DMS 273 treated with DMSO at 0.1 percent for 48 hours (cell line): ENCODE data around the gene SAP130.

ENCODE experiments used
- DNase-seq: peaks from one replicate; lab custom pipeline; 2025; lab: John Stamatoyannopoulos, UW

Gene SAP130

DNA sequence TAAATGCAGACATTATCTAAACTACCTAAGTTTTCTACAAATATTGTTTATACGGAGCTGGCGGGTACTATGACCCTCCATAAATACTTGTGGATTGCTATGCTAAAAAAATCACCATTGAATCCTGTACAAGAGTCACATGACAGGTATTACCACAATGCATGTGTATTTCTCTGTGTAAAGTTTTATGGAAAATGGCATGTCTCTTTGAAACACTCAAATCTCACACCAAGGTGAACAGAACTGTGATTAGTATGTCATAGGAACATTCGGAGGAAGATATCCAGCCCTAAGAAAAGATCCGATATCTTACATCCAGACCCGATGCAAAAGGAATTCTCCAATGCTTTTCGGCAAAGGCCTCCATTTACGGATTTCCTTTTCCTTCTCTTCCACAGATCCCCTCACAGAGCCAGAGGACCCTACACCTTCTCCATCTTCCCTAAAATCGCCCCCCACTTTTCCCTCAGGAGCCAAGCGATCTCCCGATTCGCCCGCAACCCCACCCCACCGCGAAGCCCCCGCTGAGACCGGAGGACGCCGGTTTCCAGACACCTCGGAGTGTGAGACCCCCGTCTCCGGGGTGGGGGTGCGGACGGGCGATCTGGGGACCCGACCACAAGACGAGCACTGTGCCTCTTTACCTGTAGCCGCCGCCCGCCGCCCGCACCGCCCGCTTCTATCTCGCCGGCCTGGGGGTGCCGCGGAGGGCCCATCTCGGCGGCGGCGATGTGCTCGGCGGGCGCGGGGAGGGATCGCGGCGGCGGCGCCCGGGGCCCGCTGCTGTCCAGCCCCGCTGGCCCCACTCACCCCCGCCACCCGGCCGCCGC, 1.2 kb downstream of the SAP130 start:
- no peak for DNase-seq

DNA sequence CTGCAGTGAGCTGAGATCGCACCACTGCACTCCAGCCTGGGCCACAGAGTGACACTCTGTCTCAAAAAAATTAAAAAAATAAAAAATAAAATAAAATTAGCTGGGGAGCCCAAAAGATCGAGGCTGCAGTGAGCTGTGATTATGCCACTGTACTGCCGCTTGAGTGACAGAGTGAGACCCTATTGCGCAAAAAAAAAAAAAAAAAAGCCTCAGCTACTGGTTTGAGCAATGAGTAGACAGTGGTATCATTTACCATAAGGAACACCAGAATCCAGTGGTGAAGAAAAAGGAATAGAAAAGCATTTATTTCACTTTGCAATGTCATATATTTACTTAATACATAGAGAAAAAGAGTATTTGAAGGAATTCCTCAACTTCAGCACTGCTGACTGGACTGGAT, 3.0 kb downstream of the SAP130 start:
- DNase-seq: no peak

- no peak for DNase-seq
These were observed 10.3 kb downstream of the SAP130 start for GRCh38 chr2:128017561-128017960.

DNA sequence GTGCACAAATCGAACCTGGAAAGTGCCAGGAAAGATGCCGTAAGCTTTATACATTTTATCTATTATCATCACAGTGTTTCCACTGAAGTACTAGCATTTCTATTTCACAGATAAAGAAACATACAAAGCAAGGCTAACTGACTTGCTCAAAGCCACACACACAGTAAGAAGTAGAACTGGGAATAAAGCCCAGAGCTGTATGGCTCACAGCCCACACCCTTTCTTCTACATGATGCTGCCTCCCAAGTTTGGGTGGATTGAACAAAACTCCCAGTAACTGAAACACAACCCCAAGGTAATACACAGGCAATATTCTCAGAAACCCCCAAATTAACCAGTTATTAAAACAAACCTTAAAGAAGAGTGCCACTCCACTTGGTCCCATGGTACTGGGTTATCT, 11.2 kb downstream of the SAP130 start:
- no peak for DNase-seq

DNA sequence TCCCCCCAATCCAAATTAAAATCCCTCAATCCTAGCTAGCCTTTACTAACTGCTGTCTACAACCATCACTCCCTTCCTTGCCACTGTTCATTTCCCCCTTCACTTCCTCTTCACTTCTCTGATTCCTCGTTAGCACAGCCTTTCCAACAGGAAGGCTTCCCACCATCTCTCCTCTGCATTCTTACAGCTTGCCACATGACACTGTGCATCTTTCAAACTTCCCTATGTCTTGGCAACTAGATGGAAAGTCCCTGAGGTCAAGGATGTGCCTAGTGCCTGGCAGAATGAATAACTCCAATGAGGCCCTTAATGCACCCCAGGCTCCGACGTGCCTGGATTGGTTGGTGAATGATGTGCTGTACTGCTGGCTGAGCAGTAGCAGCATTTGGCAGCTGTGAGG, 15.2 kb downstream of the SAP130 start:
- DNase-seq: no peak

DNA sequence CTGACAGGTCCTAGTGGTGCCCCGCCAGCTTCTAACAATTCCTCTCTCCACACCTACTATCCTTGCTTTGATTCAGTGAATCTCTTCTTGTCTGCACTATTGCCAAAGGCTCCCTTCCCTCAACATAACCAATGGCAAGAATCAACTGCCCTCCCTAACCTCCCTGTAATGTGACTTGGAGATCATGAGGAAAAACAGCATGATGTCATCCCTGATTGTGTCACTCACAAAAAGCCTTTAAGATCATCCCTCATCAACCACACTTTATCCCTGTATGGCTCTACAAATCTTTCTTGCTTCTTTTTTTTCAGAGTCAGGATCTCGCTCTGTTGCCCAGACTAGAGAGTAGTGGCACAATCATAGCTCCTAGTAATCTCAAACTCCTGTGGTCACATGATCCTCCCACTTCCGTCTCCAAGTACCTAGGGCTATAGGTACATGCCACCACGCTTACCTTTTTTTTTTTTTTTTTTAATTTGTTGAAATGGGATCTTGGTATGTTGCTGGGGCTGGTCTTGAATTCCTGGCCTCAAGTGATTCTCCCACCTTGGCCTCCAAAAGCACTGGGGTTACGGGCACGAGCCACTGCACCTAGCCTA, 19.7 kb downstream of the SAP130 start:
- no peak for DNase-seq

DNA sequence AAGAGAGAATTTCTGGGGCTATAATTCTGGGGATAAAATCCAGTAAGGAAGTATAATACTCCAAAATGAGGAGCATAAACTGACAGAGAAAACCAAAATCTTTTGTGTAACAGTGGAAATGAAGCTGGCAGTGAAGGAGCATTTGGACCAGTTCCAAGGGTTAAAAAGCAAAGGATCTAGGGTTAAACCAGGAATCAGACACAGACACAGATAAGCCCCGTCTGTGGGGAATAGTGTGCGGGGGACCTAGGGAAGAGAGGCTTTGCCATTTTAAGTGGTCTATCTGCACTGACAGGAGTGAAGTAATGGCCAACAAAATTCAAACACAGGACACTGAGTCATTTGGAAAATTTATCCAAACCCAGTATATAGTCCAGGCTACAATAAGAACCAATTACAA, 23.4 kb downstream of the SAP130 start:
- no peak for DNase-seq

DNA sequence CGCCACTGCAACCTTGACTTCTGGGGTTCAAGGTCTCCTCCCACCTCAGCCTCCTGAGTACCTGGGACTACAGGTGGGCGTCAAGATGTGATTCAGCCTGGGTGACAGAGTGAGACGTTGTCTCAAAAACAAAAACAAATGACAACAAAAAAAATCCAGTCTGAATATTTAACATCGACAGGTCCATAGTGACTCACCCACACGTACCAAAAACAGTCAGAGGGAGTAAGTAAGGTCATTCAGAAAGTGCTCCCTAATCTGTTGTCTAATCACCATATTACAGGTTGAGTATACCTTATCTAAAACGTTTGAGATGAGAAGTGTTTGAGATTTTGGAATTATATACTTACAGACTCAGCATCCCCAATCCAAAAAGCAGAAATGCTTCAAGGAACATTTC, 24.4 kb downstream of the SAP130 start:
- no peak for DNase-seq

DNA sequence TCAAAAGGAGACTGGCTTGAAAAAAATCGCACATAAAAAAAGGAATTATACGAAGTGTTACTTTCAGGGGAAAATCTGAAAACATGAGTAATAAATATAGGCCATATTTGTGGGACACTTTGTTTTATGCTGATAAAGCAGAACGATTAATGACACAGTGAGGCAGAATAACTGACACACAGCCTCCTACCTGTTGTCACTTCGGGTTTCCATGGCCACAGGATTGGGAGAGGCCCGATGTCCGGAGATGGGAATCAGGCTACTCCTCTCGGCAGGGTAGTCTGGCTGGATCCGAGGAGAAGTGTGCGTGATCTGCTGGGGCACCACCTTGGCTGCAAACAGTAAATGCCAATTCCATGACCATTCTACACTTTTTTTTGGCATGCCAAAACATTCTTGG, 31.7 kb downstream of the SAP130 start:
- DNase-seq: no peak

DNA sequence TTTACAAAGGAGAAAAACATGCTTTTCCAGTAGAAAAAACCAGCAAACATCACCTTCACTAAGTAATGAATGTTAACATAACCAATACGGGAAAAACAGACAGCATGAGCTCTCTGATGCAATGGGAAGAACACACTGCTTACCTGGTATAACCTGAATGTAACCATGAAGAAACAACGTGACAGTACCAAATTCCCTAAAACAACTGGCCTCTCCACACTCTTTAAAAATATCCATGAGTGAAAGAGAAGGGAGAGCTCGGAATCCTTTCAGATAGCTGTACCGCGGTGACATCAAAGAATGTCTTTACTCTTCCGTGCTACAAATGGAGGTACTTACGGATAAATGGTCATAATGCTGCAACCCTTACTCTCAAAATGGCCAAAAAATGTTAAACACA, 32.1 kb downstream of the SAP130 start:
- DNase-seq: no peak

DNA sequence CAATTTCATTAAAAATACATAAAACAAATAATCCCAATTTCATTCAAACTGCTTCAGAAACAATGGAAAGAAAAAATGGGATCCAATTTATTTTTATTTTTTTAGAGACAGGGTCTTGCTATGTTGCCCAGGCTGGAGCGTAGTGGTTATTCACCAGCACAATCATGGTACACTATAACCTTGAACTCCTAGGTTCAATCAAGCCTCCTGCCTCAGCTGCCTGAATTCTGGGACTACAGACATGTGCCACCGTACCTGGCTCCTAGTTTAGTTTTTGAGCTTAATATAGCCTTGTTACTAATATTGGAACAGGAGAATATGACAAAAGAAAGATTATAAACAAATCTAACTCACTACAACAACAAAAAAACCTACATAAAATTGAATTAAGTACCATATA, 34.2 kb downstream of the SAP130 start:
- no peak for DNase-seq

DNA sequence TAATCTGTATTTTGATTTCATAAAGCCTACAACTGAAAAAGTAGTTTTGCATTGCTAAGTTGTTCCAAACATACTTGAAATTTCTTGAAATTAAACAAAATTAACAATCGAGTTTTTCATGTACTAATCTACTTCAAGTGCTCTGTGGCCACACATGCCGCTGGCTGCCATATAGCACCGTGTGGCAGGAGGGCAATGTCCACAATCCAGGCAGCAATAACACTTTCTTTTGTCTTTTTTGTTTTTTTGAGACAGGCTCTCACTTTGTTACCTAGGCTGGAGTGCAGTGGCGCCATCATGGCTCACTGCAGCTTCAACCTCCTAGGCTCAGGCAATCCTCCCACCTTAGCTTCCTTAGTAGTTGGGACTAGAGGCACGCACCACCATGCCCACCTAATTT, 36.1 kb downstream of the SAP130 start:
- no peak for DNase-seq

- no peak for DNase-seq
These were observed 41.2 kb downstream of the SAP130 start for GRCh38 chr2:127986548-127987079.

GRCh38 chr2:127985735-127986134, 42.1 kb downstream of the SAP130 start:
- DNase-seq: no peak

DNA sequence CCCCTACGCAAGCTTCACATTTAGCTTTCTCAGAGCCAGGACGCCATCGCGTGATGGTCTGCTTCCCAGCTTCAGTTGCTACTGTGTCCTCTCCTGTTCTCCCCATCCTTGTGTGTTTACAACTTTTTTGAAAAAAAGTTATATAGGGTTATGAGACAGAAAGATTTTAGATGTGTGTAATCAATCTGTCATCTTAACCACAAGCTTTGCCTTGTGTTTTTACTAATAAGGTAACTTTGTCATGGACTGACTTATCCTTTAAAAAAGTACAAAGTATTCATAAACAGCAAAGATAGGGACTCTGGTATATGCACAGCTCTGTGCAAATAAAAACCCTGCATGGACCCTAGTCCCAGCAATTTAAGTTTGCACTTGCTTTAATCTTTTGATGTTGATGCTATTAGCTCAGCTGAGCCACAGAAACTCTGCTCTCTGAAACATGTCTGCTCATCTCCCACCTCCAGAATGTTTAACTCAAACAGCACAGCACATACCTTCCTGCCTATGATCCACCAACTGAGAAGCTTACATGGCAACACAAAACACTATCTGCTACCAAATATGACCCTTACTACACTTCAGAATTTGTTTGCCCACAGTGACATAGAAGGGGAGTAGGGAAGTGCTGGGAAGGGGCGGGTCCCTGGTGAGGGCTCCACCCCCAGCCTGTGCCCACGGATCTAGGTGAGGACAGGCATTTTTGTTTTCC, 42.7 kb downstream of the SAP130 start:
- DNase-seq: no peak

- DNase-seq: no peak
These were observed 43.3 kb downstream of the SAP130 start for GRCh38 chr2:127984551-127984950.

- DNase-seq: no peak
These were observed 58.4 kb downstream of the SAP130 start for GRCh38 chr2:127969446-127969845.

DNA sequence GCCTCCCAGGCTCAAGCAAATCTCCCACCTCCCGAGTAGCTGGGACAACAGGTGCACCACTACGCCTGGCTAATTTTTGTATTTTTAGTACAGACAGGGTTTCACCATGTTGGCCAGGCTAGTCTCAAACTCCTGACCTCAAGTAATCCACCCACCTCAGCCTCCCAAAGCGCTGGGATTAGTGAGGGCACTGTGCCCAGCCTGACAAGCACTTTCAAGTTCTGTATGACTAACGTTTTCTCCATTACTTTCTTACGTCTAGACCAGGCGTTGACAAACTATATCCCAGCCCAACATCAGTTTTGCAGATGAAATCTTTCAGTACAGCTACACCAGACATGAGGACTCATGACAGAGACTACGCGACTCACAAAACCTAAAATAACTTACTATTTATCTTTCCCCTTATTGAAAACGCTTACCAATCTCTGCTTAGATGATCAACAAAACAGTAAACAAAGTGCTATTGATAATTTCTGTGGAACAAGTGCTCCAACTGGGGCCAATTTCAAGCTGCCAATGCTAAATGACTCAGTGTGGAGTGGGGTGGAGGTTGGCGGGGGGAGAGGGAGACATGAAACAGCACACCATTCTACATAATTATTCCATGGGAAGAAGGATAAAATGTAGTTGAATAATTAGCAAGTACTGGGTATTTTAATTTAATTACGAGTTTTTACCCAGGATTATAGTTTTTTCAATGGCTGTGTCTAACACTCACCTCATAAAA, 59.1 kb downstream of the SAP130 start:
- DNase-seq: no peak

GRCh38 chr2:127961729-127962128, 66.1 kb downstream of the SAP130 start:
- DNase-seq: no peak

- DNase-seq: no peak
These were observed 70.6 kb downstream of the SAP130 start for GRCh38 chr2:127957240-127957639.

DNA sequence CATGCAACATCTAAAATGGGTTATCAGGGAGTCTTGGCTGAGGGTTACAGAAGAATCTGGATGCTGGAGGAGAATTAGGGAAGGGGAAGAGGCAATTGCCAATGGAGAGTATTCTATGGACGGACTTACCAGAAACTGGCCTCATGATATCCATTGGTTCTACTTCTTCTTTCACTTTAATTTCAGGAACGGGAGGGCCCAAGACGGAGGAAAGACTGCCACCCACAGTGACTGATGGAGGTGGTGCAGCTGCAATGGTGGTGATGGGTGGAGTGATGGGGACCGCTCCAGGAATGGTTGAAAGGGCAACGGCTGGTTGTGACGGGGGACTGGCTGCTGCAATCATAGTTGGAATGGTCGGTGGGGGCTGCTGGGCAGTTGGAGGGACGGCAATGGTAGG, 73.0 kb downstream of the SAP130 start:
- DNase-seq: no peak

DNA sequence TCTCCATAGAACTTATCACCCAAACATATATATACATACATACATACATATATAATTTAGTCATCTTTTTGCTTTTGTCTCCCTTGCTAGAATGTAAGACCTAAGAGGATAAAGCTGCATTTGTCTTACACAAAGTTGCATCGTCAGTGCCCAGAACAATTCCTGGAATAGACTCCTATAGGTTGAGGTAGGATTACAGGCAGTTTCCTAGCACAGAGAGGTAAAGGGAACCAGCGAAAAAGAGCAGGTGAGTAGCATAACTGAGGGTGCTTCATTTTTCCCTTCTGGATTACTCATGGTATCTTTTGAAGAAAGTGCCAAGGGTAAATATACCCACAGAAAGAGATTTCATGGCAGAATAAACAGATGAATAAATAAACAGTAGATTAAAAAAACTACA, 74.0 kb downstream of the SAP130 start:
- no peak for DNase-seq
